ENCODE data around the gene PTPN22. TPM values are rescaled to one million over a fixed set of nuclear protein-coding genes. Genes with fewer than 3 reads are reported as not detected.
A peak's percentile ranks its signal among the peaks of the same experiment; 100 is the strongest.

PTPN22 gene
- total RNA-seq, 4 donors from 2014 or later: 0.27 to 1.4 (median 1.1) TPM

DNA sequence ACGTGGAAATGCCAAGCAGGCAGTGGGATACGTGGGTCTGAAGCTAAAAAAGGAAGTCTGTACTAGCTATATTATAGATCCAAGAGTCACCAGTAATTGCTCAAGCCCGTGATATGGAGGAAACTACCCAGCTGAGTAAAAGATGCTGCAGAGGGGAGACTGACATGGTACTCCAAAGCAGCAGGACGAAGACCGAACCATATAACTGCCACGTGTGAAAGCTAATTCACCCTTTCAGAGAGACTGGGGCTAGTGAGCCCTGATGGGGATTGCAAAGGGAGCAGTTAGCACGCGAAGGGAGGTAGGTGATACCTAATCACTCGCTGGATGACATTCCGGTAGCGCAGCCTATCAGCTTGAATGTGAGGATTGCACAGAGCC, 32.8 kb upstream of the PTPN22 start:
- no peak for TF ChIP-seq POLR2AphosphoS5 (IDR thresholded peaks at IDR 0.05)
- TF ChIP-seq POLR2A (IDR thresholded peaks at IDR 0.05): no peak
- TF ChIP-seq, protein P1, sequence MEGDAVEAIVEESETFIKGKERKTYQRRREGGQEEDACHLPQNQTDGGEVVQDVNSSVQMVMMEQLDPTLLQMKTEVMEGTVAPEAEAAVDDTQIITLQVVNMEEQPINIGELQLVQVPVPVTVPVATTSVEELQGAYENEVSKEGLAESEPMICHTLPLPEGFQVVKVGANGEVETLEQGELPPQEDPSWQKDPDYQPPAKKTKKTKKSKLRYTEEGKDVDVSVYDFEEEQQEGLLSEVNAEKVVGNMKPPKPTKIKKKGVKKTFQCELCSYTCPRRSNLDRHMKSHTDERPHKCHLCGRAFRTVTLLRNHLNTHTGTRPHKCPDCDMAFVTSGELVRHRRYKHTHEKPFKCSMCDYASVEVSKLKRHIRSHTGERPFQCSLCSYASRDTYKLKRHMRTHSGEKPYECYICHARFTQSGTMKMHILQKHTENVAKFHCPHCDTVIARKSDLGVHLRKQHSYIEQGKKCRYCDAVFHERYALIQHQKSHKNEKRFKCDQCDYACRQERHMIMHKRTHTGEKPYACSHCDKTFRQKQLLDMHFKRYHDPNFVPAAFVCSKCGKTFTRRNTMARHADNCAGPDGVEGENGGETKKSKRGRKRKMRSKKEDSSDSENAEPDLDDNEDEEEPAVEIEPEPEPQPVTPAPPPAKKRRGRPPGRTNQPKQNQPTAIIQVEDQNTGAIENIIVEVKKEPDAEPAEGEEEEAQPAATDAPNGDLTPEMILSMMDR (IDR thresholded peaks at IDR 0.05): no peak
- TF ChIP-seq EP300 (IDR thresholded peaks at IDR 0.05): no peak
- Histone ChIP-seq H3K4me1 (peaks cover 5 to 40% (median 18%) of the 10 kb centered on the region in 3 donors), H3K36me3 (peaks cover 0 to 49% of the 10 kb centered on the region in 2 donors), H3K27ac (peak overlapping the region; percentile 87 to 95 (median 93)), H3K4me3 (peak overlapping the region; percentile 72 to 84), H3K9me3 (no peaks in the 10 kb centered on the region), H3K27me3 (no peaks in the 10 kb centered on the region)
- 0% methylated on average over 2 to 11 of the region's 11 CpGs for WGBS, 2 donors (ENCODE audit: low coverage in 1 of 2)
- no peak for ATAC-seq

GRCh38 chr1:113903501-113904292, 32.2 kb upstream of the PTPN22 start:
- 14 to 25% methylated on average over 4 to 7 of the region's 7 CpGs for WGBS, 2 donors (ENCODE audit: low coverage in 1 of 2)
- H3K27ac ChIP-seq: peak overlapping the region; percentile 87 to 95 (median 93)
- no peak for ATAC-seq

DNA sequence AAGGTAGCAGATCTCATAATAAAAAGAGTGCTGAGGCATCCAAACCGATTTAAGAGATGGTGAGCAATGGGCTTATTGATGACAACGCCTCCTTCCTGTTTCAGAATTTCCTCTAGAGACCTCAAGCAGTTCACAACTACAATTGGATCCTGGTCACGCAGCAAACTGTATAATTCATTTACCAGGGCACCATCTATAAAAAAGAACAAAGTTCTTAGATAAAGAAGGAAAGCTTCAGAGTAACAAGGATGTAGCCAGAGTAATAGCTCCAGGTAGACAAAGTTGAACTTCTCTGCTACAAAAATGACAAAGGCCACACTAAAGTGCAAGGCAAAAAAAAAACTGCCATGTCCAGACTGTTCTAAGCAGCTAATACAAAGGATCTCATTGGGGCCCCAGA, 29.7 kb upstream of the PTPN22 start:
- WGBS, 2 donors (ENCODE audit: low coverage in 1 of 2): 57 to 87% methylated on average over 3 of the region's 3 CpGs
- TF ChIP-seq POLR2A (IDR thresholded peaks at IDR 0.05): no peak
- no peak for TF ChIP-seq POLR2AphosphoS5 (IDR thresholded peaks at IDR 0.05)
- TF ChIP-seq EP300 (IDR thresholded peaks at IDR 0.05): no peak
- TF ChIP-seq, protein P1 (IDR thresholded peaks at IDR 0.05): no peak
- H3K9me3 ChIP-seq: no peaks in the 10 kb centered on the region
- ATAC-seq: no peak
- no peak overlapping the region for H3K4me3 ChIP-seq
- H3K36me3 ChIP-seq: peaks cover 0 to 65% of the 10 kb centered on the region in 2 donors
- H3K27me3 ChIP-seq: no peaks in the 10 kb centered on the region
- H3K4me1 ChIP-seq: peaks cover 5 to 31% (median 16%) of the 10 kb centered on the region in 3 donors
- H3K27ac ChIP-seq: no peak overlapping the region

More at GRCh38 chr1:113903501-113904292, 32.2 kb upstream of the PTPN22 start:
- peaks cover 5 to 44% (median 18%) of the 10 kb centered on the region in 3 donors for H3K4me1 ChIP-seq
- TF ChIP-seq, protein P1 (IDR thresholded peaks at IDR 0.05): no peak
- no peak for TF ChIP-seq POLR2AphosphoS5 (IDR thresholded peaks at IDR 0.05)
- no peaks in the 10 kb centered on the region for H3K27me3 ChIP-seq
- H3K4me3 ChIP-seq: peak overlapping the region; percentile 72 to 84
- H3K36me3 ChIP-seq: peaks cover 0 to 52% of the 10 kb centered on the region in 2 donors
- H3K9me3 ChIP-seq: no peaks in the 10 kb centered on the region

DNA sequence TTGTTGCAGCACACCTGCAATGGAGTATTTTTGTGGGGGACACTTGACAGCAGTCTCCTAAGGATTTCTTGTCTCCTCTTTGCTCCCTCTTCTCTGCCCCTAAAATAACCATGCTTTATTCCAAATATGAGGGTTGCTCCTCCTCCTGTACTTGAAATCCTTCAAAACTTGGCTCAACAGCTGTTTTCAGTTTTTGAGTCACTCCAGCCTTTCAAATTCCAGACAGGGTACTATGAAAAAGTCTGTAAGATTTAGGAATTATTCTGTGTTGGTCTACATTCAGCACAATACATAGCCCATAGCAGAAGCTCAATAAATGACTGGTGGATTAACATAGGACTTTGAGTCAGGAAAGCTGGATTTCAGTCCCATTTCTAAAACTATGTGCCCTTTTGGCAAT, 27.6 kb upstream of the PTPN22 start:
- peaks cover 5 to 20% (median 10%) of the 10 kb centered on the region in 3 donors for H3K4me1 ChIP-seq
- no peak for ATAC-seq
- no peak for TF ChIP-seq POLR2AphosphoS5 (IDR thresholded peaks at IDR 0.05)
- no peak for TF ChIP-seq EP300 (IDR thresholded peaks at IDR 0.05)
- TF ChIP-seq, protein P1 (IDR thresholded peaks at IDR 0.05): no peak
- TF ChIP-seq POLR2A (IDR thresholded peaks at IDR 0.05): no peak
- H3K27ac ChIP-seq: no peak overlapping the region
- H3K27me3 ChIP-seq: no peaks in the 10 kb centered on the region
- H3K36me3 ChIP-seq: peaks cover 0 to 86% of the 10 kb centered on the region in 2 donors
- no peak overlapping the region for H3K4me3 ChIP-seq
- H3K9me3 ChIP-seq: no peaks in the 10 kb centered on the region
